GM19025 (cell line): Measurements from ENCODE around the gene RHOT2.

ENCODE experiments used
- ATAC-seq: cut with Tn5 transposase; IDR thresholded peaks from one replicate; pipeline ENCODE4 v1.9.1; 2021; ENCODE audit warnings: mild to moderate bottlenecking, low read depth, moderate library complexity; ENCODE audit not compliant: unreplicated experiment

RHOT2 gene

GRCh38 chr16:668519-669171 lies 713 bp downstream of the RHOT2 start:
- no peak for ATAC-seq

DNA sequence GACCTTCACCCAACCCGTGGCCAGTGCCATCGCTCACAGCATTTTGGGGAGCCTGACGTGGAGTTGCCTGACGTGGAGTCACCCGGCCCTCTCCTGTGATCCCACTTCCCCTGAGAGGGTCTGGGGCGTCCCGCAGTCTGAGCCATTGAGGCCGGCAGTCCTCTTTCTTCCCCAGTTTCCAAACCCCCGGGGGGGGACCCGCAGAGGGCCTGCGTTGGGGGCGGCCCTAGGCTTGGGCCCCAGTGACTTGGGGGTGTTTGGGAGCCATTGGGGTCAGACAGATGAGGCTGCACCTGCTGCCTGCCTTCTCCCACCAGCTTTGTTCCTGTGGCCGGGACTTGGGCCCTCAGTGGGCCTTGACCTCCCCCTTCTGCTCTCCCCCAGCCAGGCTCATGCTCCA lies 1.7 kb downstream of the RHOT2 start:
- ATAC-seq = no peak

DNA sequence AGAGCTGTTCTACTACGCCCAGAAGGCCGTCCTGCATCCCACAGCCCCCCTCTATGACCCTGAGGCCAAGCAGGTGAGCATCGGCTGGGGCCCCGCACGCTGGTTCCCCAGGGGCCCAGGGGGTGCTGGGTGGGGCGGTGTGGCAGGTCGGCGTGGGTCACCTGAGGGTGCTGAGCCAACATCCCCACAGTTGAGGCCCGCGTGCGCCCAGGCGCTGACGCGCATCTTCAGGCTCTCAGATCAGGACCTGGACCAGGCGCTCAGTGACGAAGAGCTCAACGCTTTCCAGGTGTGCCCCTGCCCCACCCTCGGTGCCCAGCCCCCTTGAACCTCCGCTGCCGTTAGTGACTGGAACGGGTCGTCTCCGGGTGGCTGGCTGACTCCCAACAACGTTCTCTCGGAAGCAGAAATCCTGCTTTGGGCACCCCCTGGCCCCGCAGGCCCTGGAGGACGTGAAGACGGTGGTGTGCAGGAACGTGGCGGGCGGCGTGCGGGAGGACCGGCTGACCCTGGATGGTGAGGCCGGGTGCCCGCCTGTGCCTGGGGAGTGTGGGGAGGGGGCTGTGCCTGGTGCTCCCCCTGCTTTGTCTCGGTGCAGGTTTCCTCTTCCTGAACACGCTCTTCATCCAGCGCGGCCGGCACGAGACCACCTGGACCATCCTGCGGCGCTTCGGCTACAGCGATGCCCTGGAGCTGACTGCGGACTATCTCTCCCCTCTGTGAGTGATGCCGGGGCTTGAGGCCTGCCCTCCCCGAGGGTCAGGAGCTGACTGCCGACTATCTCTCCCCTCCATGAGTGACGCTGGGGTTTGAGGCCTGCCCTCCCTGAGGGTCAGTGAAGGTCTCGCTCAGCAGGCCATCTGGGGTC lies 2.8 kb downstream of the RHOT2 start:
- ATAC-seq = no peak

DNA sequence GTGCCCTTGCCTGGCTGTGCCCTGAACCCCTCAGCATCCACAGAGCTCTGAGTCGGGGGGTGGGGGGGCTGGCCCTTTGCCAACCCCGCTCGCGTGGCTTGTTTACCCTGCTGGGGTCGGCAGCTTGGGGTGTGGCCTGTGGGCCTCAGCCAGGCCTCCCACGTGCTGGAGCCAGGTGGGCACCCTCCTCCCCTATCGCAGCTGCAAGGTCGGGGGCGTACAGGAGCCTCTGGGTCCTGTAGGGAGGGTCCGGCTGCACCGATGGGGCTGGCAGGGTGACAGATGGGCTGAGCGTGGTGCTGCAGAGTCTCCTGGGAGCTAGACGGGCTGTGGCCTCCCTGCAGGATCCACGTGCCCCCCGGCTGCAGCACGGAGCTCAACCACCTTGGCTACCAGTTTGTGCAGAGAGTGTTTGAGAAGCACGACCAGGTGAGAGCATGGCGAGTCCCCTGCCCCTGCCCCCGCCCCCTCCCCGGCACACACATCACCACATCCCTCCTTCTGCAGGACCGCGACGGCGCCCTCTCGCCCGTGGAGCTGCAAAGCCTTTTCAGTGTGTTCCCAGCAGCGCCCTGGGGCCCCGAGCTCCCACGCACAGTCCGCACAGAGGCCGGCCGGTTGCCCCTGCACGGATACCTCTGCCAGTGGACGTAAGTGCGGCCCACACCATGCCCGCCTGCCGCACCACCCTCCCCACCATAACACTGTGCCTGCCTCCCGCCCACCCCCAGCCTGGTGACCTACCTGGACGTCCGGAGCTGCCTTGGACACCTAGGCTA lies 3.6 kb downstream of the RHOT2 start:
- no peak for ATAC-seq

DNA sequence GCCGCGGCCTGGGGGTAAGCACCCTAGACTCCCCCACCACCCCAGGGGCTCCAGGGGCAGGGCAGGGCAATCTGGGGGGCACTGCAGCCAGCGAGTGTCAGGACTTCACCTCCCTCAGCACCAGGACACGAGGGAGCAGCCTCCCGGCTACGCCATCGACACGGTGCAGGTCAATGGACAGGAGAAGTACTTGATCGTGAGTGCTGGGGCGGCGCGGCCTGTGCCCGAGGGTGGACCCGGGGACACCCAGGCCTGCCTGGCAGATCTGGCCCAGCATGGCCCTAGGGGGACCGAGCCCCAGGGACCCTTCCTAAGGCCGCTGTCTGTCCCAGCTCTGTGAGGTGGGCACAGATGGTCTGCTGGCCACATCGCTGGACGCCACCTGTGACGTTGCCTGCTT lies 4.4 kb downstream of the RHOT2 start:
- ATAC-seq = no peak

- no peak for ATAC-seq
Observed at GRCh38 chr16:672851-673250, 4.9 kb downstream of the RHOT2 start.

DNA sequence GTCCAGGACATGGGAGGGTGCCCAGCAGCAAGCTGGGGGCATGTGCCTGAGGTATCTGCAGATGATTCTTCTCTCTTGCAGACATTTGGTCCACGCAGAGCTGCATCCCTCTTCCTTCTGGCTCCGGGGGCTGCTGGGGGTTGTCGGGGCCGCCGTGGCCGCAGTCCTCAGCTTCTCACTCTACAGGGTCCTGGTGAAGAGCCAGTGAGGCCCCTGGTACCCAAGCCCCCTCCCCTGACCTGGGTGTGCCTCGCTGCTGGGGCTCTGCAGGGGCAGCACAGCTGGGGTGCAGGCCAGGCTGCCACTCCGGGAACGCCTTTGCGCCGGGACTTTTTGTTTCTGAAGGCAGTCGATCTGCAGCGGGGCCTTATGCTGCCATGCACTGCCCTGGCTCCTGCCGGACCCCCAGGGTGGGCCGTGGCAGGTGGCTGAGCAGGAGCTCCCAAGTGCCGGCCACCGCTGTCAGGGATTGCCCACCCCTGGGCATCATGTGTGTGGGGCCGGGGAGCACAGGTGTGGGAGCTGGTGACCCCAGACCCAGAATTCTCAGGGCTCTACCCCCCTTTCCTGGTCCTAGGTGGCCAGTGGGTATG lies 5.6 kb downstream of the RHOT2 start:
- ATAC-seq = no peak

DNA sequence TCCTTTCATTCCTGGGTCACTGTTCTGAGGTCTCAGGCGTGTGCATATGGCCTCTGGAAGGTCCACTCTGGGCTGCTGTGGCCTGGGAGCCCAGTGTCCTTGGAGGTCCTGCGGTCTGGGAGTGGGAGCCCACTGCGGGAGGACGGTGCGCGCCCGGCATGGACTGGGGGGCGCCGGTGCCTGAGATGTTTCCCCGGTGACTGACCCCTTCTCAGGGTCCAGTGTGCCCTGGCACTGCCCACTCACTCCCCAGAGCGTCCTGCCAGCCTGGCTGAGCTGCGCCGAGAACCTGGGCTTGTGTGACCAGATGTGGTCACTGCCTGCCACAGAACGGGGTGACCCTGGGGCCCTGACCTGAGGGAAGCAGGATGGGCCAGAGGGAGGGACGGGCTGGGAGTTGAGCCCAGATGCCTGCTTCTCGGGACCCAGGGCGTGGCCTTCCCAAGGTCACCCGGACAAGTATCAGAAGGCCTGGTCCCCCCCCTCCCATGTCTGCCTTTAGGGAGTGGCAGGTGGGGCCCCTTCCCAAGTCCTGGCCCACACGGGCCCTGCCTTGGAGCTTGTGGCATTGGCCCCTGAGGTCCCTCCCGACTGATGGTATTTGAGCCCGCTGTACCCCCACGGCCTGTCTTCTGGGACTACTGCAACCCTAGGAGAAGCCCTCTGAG lies 6.4 kb downstream of the RHOT2 start:
- no peak for ATAC-seq

DNA sequence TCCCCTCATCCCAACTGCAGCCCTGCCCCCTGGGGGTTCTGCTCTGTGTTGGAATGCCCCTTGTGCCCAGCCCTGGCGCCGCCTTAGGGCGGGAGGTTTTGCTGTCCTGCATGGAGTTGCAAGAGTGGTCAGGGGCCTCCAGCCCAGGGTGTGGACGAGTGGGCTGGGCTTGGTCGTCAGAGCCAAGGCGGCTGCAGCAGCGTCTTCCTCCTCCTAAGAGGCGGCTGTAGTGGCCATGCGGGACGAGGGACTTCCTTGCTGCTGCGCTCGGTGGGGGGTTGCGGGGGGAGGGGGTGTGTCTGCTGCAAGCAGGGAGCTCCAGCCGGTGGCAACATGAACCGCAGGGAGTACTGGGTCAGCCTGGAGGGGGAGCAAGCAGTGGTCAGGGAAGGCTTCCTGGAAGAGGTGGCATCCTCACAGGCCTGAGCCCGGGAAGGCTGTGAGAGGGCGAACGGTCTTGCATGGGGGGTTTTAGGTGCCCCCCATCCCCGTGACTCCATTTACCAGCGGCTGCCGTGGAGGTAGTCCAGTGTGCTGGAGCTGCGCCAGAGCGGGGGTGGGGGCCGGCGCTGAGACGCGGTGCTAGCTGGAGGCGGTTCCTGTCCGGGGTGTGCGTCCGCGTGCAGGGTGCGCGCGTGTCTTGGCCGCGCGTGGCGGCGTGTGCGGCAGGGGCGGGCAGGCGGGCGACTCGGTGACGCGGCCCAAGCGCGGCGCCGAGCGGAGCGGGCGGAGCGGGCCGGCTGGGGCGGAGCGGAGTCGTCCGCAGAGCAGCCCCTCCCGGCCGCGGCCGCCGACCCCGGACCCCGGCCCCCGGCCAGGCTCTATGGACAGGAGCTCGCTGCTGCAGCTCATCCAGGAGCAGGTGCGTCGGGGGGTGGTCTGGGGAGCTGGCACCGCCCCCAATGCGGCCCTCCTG lies 7.3 kb downstream of the RHOT2 start, which contains the start of gene RHBDL1:
TSS of gene RHBDL1 (plus strand) at position 704 of the 916 bp plus-strand sequence. CDS start at position 824, 120 bp downstream.
- no peak for ATAC-seq

- no peak for ATAC-seq
Observed at GRCh38 chr16:675884-676564, 8.1 kb downstream of the RHOT2 start.

- ATAC-seq = no peak
Observed at GRCh38 chr16:676565-676902, 8.6 kb downstream of the RHOT2 start.

- no peak for ATAC-seq
Observed at GRCh38 chr16:676913-677312, 9.0 kb downstream of the RHOT2 start.

- ATAC-seq = no peak
Observed at GRCh38 chr16:677316-678190, 9.6 kb downstream of the RHOT2 start.

DNA sequence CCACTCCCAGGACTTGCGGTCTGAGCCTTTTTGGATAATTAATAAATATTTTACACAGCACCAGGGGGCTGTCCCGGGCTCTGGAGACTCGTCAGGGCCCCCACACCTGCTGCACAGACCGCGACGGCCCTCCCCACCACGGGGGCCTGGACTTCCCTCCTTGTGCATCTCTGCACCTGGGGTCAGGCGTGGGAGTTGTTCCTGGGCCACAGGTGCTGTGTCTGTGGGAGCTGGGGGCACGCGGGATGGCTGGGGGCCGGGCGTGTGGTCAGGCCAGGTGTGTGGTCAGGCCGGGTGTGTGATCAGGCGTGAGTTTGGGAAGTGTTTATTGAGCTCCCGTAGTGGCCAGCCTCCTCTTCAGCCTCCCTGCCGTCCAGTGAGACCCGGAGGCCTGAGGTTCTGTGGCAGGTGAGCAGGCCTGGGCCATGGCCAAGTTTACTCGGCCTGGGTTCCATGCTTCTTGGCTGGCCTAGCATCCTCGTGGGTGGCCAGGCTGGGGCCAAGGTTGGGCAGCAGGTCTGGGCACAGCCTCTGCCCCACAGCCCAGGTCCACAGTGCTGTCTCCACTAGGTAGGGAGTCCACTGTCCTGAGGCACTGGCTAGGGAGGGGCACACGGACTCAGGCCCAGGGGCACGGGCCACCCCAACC lies 10.4 kb downstream of the RHOT2 start:
- ATAC-seq = no peak

DNA sequence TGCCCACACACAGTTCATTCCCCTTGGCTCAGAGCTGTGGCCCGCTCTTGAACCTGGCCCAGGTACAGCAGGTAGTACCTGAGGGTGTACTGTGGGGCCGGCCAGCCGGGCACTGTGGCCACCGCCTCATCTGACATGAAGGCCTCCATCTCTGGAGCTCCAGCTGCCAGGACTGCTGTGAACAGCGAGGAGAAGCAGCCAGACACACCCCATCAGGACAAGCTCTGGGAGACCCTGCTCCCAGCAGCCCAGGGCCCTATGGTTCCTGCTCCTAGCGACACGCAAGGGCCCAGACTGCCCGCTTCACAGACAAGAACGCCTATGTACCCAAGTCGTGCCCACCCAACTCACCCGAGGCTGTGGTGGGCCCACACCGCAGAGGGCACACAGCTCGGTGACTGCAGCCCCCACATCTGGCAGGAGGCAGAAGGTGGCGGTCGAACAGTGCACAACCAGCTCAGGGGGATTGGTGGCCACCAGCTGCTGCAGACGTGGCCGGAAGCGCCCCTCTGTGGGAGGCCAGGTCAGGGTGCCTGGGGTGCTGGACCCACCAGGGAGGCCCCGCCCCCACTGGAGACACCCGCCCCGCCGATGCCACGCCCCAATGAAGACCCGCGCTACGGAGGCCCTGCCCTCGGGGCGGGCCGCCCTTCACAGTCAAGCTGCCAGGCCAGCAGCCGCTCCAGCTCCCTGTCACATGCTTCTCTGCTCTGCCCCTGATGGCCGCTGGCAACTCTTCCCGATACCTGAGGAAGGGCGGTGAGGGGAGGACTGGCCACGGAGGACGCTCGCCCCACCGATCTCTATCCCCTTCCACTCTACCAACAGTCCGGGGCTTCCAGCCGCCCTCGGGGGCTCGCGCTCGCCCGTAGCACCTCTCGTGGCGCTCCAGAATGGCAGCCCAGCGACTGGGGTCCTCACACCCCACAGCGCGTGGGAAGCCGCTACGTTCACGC lies 11.2 kb downstream of the RHOT2 start:
- no peak for ATAC-seq
